ENCODE measurements around the gene RBP3.

DNA sequence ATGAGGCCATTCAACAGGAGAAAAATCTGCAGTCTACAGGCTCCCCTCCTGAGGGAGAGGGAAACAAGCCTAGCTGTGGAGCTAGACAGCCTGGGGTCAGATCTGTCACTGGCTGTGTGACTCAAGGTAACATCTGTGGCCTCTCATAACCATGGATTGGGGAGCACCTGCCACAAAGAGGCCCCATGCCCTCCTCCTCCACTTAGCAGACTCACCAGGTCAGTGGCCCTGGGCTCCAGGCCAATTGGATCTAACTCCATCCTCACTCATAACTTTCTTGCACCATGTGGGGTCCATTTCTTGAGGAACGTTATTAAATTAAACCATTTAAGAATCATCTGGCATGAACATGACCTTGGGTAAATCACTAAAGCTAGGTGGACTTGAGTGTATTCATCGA is 46.3 kb upstream of the RBP3 start:
- TF ChIP-seq, protein P1, sequence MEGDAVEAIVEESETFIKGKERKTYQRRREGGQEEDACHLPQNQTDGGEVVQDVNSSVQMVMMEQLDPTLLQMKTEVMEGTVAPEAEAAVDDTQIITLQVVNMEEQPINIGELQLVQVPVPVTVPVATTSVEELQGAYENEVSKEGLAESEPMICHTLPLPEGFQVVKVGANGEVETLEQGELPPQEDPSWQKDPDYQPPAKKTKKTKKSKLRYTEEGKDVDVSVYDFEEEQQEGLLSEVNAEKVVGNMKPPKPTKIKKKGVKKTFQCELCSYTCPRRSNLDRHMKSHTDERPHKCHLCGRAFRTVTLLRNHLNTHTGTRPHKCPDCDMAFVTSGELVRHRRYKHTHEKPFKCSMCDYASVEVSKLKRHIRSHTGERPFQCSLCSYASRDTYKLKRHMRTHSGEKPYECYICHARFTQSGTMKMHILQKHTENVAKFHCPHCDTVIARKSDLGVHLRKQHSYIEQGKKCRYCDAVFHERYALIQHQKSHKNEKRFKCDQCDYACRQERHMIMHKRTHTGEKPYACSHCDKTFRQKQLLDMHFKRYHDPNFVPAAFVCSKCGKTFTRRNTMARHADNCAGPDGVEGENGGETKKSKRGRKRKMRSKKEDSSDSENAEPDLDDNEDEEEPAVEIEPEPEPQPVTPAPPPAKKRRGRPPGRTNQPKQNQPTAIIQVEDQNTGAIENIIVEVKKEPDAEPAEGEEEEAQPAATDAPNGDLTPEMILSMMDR (IDR thresholded peaks at IDR 0.05) = no peak
- TF ChIP-seq ZFX (IDR thresholded peaks at IDR 0.05; ENCODE audit: borderline replicate concordance) = no peak
